ENCODE results near the gene SSC4D.
"Not testable (repeated sequence)": the region's sequence is repeated elsewhere in the genome, so short reads cannot be mapped to it uniquely, and the experiment has no call there.

DNA sequence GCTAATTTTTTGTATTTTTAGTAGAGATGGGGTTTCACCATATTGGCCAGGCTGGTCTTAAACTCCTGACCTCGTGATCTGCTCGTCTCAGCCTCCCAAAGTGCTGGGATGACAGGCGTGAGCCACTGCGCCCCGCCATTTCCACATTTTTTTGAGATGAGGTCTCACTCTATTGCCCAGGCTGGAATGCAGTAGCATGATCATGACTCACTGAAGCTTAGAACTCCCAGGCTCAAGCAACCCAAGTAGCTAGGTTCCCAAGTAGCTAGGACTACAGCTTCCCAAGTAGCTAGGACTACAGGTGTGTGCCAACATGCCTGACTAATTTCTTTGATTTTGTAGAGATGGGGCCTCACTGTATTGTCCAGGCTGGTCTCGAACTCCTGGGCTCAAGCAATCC, 11.6 kb upstream of the SSC4D start:
- TF ChIP-seq, protein P1, sequence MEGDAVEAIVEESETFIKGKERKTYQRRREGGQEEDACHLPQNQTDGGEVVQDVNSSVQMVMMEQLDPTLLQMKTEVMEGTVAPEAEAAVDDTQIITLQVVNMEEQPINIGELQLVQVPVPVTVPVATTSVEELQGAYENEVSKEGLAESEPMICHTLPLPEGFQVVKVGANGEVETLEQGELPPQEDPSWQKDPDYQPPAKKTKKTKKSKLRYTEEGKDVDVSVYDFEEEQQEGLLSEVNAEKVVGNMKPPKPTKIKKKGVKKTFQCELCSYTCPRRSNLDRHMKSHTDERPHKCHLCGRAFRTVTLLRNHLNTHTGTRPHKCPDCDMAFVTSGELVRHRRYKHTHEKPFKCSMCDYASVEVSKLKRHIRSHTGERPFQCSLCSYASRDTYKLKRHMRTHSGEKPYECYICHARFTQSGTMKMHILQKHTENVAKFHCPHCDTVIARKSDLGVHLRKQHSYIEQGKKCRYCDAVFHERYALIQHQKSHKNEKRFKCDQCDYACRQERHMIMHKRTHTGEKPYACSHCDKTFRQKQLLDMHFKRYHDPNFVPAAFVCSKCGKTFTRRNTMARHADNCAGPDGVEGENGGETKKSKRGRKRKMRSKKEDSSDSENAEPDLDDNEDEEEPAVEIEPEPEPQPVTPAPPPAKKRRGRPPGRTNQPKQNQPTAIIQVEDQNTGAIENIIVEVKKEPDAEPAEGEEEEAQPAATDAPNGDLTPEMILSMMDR (IDR thresholded peaks at IDR 0.05), result not testable (repeated sequence)
- TF ChIP-seq POLR2A (IDR thresholded peaks at IDR 0.05), result not testable (repeated sequence)
